Measurements from ENCODE around the gene DEFB123.

GRCh38 chr20:31497838-31498540 is 57.6 kb downstream of the DEFB123 start:
- TF ChIP-seq POLR2A (IDR thresholded peaks at IDR 0.05; ENCODE audit: low read length) (no peak), GATA1 (IDR thresholded peaks at IDR 0.05; ENCODE audit: low read depth, low read length) (no peak)
